ENCODE results near the gene NFS1.

Gene NFS1

GRCh38 chr20:35729836-35730582 lies 30.9 kb upstream of the NFS1 start:
- Histone ChIP-seq H3K4me2 (ENCODE audit: low read length) (no peak overlapping the region), H3K4me3 (ENCODE audit: low read length) (no peak overlapping the region), H4K20me1 (ENCODE audit: control insufficient read depth, insufficient read depth, low read depth, low read length) (peaks cover 40% of the 10 kb centered on the region), H3K27me3 (ENCODE audit: control insufficient read depth, low read length) (no peaks in the 10 kb centered on the region), H3K4me1 (ENCODE audit: control insufficient read depth, low read length) (peaks cover 9% of the 10 kb centered on the region; the same call in 1 of the 2 replicates), H3K27ac (ENCODE audit: low read depth, low read length) (no peak overlapping the region), H3K9me2 (replicated peaks; ENCODE audit: control insufficient read depth, low read length) (no peaks in the 10 kb centered on the region), H3F3A (ENCODE audit: control insufficient read depth, insufficient read depth) (peaks cover 37% of the 10 kb centered on the region), H3K79me2 (ENCODE audit: control insufficient read depth, low read length) (peaks cover 96% of the 10 kb centered on the region), H3K9me3 (ENCODE audit: control insufficient read depth, insufficient read depth, low read length) (no peaks in the 10 kb centered on the region), H3K36me3 (ENCODE audit: control insufficient read depth, low read length) (peaks cover 99% of the 10 kb centered on the region)
- TF ChIP-seq EZH2phosphoT487 (IDR thresholded peaks at IDR 0.05; ENCODE audit: borderline replicate concordance, low read length): no peak
- TF ChIP-seq, protein P1, sequence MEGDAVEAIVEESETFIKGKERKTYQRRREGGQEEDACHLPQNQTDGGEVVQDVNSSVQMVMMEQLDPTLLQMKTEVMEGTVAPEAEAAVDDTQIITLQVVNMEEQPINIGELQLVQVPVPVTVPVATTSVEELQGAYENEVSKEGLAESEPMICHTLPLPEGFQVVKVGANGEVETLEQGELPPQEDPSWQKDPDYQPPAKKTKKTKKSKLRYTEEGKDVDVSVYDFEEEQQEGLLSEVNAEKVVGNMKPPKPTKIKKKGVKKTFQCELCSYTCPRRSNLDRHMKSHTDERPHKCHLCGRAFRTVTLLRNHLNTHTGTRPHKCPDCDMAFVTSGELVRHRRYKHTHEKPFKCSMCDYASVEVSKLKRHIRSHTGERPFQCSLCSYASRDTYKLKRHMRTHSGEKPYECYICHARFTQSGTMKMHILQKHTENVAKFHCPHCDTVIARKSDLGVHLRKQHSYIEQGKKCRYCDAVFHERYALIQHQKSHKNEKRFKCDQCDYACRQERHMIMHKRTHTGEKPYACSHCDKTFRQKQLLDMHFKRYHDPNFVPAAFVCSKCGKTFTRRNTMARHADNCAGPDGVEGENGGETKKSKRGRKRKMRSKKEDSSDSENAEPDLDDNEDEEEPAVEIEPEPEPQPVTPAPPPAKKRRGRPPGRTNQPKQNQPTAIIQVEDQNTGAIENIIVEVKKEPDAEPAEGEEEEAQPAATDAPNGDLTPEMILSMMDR (IDR thresholded peaks at IDR 0.05; ENCODE audit: low read depth, low read length, poor library complexity, severe bottlenecking): no peak

DNA sequence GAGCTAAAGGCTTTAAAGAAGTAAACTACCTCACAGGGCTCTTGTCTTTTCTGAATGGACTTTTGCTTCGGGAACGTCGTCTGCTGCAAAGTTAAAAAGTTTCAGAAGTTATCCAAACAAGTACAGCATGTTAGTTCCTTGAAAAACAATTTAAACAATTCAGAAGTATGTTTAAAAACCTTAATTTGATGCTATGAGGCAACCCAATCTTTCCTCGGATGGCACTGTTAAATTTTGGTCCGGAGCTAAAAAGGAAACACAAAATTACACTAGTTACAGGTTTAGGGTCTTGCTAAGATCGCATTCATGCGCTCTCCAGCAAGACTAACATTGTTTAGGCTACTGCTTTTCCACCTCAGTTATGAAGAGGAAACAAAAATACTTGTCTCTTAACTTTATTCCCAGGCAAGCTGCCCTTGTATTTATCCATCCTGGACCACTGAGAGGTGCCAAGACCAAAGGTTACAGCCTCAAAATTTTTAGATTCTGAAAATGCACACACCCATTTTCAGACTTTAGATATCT lies 30.2 kb upstream of the NFS1 start:
- TF ChIP-seq, protein P1 (IDR thresholded peaks at IDR 0.05; ENCODE audit: low read depth, low read length, poor library complexity, severe bottlenecking): no peak
- TF ChIP-seq EZH2phosphoT487 (IDR thresholded peaks at IDR 0.05; ENCODE audit: borderline replicate concordance, low read length): no peak
- Histone ChIP-seq H3K4me2 (ENCODE audit: low read length) (no peak overlapping the region), H3K36me3 (ENCODE audit: control insufficient read depth, low read length) (peaks cover 99% of the 10 kb centered on the region), H3K27ac (ENCODE audit: low read depth, low read length) (no peak overlapping the region), H3K4me1 (ENCODE audit: control insufficient read depth, low read length) (peaks cover 3% of the 10 kb centered on the region; the same call in 1 of the 2 replicates), H3K4me3 (ENCODE audit: low read length) (no peak overlapping the region), H4K20me1 (ENCODE audit: control insufficient read depth, insufficient read depth, low read depth, low read length) (peaks cover 33% of the 10 kb centered on the region), H3K79me2 (ENCODE audit: control insufficient read depth, low read length) (peaks cover 95% of the 10 kb centered on the region), H3K9me3 (ENCODE audit: control insufficient read depth, insufficient read depth, low read length) (no peaks in the 10 kb centered on the region), H3K27me3 (ENCODE audit: control insufficient read depth, low read length) (no peaks in the 10 kb centered on the region), H3F3A (ENCODE audit: control insufficient read depth, insufficient read depth) (peaks cover 39% of the 10 kb centered on the region), H3K9me2 (replicated peaks; ENCODE audit: control insufficient read depth, low read length) (no peaks in the 10 kb centered on the region)

DNA sequence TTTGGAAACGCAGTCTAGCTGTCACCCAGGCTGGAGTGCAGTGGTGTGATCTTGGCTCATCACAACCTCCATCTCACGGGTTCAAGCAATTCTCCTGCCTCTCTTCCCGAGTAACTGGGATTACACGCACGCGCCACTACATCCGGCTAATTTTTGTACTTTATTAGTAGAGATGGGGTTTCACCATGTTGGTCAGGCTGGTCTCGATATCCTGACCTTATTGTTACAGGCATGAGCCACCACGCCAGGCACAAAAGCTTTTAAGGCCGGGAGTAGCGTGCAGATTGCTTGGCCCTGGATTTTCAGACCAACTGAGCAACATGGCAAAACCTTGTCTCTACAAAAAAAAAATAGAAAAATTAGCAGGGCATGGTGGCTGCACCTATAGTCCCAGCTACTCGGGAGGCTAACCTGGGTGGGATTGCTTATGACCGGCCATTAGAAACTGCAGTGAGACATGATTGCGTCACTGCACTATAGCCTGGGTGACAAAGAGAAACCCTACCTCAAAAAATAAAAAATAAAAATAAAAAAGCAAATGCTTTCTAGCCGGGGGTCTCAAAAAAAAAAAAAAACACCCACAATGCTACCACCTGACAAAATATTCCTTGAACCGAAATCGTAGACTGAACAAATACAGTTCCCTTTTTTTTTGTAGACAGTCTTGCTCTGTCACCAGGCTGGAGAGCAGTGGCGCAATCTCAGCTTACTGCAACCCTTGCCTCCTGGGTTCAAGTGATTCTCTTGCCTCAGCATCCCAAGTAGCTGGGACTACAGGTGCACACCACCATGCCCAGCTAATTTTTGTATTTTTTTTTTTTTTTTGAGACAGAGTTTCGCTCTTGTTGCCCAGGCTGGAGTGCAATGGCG lies 27.9 kb upstream of the NFS1 start:
- Histone ChIP-seq H3K27me3 (ENCODE audit: control insufficient read depth, low read length) (no peaks in the 10 kb centered on the region), H3K4me3 (ENCODE audit: low read length) (no peak overlapping the region), H3K4me1 (ENCODE audit: control insufficient read depth, low read length) (no peaks in the 10 kb centered on the region), H3K4me2 (ENCODE audit: low read length) (no peak overlapping the region), H3K27ac (ENCODE audit: low read depth, low read length) (no peak overlapping the region), H3K79me2 (ENCODE audit: control insufficient read depth, low read length) (peaks cover 93% of the 10 kb centered on the region), H3F3A (ENCODE audit: control insufficient read depth, insufficient read depth) (peaks cover 32% of the 10 kb centered on the region), H3K9me3 (ENCODE audit: control insufficient read depth, insufficient read depth, low read length) (no peaks in the 10 kb centered on the region), H4K20me1 (ENCODE audit: control insufficient read depth, insufficient read depth, low read depth, low read length) (peaks cover 25% of the 10 kb centered on the region), H3K36me3 (ENCODE audit: control insufficient read depth, low read length) (peaks cover 97% of the 10 kb centered on the region), H3K9me2 (replicated peaks; ENCODE audit: control insufficient read depth, low read length) (no peaks in the 10 kb centered on the region)
- TF ChIP-seq EZH2phosphoT487 (IDR thresholded peaks at IDR 0.05; ENCODE audit: borderline replicate concordance, low read length): no peak
- TF ChIP-seq, protein P1 (IDR thresholded peaks at IDR 0.05; ENCODE audit: low read depth, low read length, poor library complexity, severe bottlenecking): no peak

All from DOHH2 (cell line).